ENCODE data around the gene ACOXL.

DNA sequence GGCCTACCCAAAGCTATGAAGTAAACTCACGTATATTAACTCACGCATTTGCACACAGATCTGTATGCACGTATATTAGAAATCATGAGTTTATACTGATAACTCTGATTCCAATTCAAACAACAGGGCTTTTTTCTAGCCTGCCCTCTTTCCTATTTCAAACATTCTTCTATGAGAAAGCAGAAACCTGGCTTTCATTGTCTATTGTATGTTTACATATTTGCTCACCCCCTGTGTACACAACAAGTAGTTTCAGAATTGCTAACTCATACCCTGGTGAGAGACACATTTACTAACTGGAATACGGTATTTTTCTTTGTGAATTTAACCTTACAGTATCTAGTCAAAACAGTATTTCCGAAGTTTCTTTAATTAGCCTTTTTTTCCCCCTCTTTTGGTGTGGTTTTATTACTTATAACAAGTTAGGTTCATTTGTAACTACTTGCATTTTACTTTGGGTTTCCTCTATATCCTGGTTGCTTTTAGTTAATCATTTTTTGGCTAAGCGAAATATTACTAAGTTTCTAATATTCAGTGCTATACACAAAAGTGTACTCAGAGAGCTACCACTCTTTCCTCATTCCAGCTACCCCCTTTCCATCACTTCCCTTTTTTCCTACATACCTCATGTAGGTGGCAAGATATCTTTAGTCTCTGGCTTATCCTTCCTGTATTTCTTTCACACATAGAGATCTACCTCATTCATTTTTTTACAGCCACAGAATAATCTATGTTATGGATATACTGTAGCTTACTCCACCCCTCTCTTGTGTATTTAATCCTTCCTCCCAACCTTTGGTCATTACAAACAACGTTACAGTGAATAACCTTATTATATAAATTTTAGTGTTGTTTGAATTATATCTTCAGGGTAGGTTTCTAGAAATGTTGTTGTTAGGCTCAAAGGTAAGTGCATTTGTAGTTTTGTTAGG, 275.6 kb downstream of the ACOXL start:
- TF ChIP-seq, protein P1, sequence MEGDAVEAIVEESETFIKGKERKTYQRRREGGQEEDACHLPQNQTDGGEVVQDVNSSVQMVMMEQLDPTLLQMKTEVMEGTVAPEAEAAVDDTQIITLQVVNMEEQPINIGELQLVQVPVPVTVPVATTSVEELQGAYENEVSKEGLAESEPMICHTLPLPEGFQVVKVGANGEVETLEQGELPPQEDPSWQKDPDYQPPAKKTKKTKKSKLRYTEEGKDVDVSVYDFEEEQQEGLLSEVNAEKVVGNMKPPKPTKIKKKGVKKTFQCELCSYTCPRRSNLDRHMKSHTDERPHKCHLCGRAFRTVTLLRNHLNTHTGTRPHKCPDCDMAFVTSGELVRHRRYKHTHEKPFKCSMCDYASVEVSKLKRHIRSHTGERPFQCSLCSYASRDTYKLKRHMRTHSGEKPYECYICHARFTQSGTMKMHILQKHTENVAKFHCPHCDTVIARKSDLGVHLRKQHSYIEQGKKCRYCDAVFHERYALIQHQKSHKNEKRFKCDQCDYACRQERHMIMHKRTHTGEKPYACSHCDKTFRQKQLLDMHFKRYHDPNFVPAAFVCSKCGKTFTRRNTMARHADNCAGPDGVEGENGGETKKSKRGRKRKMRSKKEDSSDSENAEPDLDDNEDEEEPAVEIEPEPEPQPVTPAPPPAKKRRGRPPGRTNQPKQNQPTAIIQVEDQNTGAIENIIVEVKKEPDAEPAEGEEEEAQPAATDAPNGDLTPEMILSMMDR (IDR thresholded peaks at IDR 0.05; ENCODE audit: insufficient read depth, low read depth, low read length) = no peak
- no peak for TF ChIP-seq EZH2 (IDR thresholded peaks at IDR 0.05; ENCODE audit: insufficient read depth, low read length)

Measured in astrocyte (in vitro differentiated cells and primary cell).